Transverse colon (tissue), 4 donors: ENCODE data around the gene RHEB.

Source experiments
- CTCF ChIP-seq, 5 experiments: fragments of 200-600 bp in 3 of 5; fragments of 450-650 bp in 2 of 5; sonication (generic) in 3 of 5; IDR thresholded peaks; 1 replicate in 2 of 5; 2 replicates in 3 of 5; pipeline ENCODE4 v1.5.1; 2016 to 2017; ENCODE audit warnings: antibody characterized with exemption in 5 of 5, inconsistent platforms in 3 of 5, mild to moderate bottlenecking in 2 of 5, moderate library complexity in 1 of 5
- POLR2AphosphoS5 ChIP-seq, 3 donors: sonication (generic); formaldehyde crosslinking; IDR thresholded peaks; one replicate each; pipeline ENCODE4 v1.6.1; 2016; ENCODE audit warnings: antibody characterized with exemption in 3 of 3

- TF ChIP-seq CTCF (IDR thresholded peaks at IDR 0.05) (no peak), POLR2AphosphoS5 (IDR thresholded peaks at IDR 0.05) (no peak)
Observed at GRCh38 chr7:151422212-151422611, 97.5 kb downstream of the RHEB start.
